Raji (cell line): Measurements from ENCODE around the gene ACVRL1.

Experiments used
- POLR2A ChIP-seq: IDR thresholded peaks from 2 replicates; pipeline ENCODE4 v1.6.1; 2011; ENCODE audit warnings: low read depth, low read length, control low read depth; ENCODE audit not compliant: insufficient read depth

ACVRL1 gene

GRCh38 chr12:51972849-51973273 is 65.6 kb downstream of the ACVRL1 start:
- no peak for TF ChIP-seq POLR2A
